Heart right ventricle (tissue), 16 donors: Measurements from ENCODE around the gene HAPLN3. TPM values are rescaled to one million over a fixed set of nuclear protein-coding genes. Genes with fewer than 3 reads are reported as not detected.

ENCODE experiments used
- ATAC-seq, 8 donors: fragments of 200-7000 bp; cut with Tn5 transposase; one replicate each; pipeline ENCODE4 v1.9.1; 2020; ENCODE audit warnings: mild to moderate bottlenecking in 8 of 8, moderate library complexity in 8 of 8, moderate number of reproducible peaks in 1 of 8
- DNase-seq, 2 donors: peaks; one replicate each; pipeline ENCODE4 v3.0.0-alpha.2; 2020
- H3K27ac ChIP-seq, 10 donors: fragments of 200-600 bp; sonication (generic) in 2 of 10; one replicate each; pipeline versions ENCODE4 v1.5.0 to v1.8.0; 2020 to 2022; ENCODE audit warnings: mild to moderate bottlenecking in 3 of 10
- H3K27me3 ChIP-seq, 7 donors: fragments of 200-600 bp; one replicate each; pipeline ENCODE4 v1.8.0; 2021 to 2022; ENCODE audit warnings: mild to moderate bottlenecking in 2 of 7
- H3K36me3 ChIP-seq, 9 donors: fragments of 200-600 bp; sonication (generic) in 1 of 9; one replicate each; pipeline versions ENCODE4 v1.5.0 to v1.8.0; 2020 to 2022; ENCODE audit warnings: mild to moderate bottlenecking in 2 of 9
- H3K4me1 ChIP-seq, 9 donors: fragments of 200-600 bp; sonication (generic) in 1 of 9; one replicate each; pipeline versions ENCODE4 v1.5.0 to v1.8.0; 2020 to 2022; ENCODE audit warnings: mild to moderate bottlenecking in 4 of 9
- H3K4me3 ChIP-seq, 10 donors: fragments of 200-600 bp; sonication (generic) in 2 of 10; one replicate each; pipeline versions ENCODE4 v1.5.0 to v1.8.0; 2020 to 2022; ENCODE audit warnings: mild to moderate bottlenecking in 7 of 10, moderate library complexity in 2 of 10
- H3K9me3 ChIP-seq, 11 donors: fragments of 200-600 bp in 10 of 11; sonication (generic) in 2 of 11; one replicate each; pipeline versions ENCODE4 v1.5.0 to v1.8.0; 2013 to 2022; ENCODE audit warnings: mild to moderate bottlenecking in 2 of 11, control low read depth in 1 of 11, moderate library complexity in 1 of 11
- WGBS, 2 donors: extraction: QIAGEN DNeasy Blood & Tissue Kit; methylation state at CpG; one replicate each; pipeline ENCODE4 v1.1.7; 2013; ENCODE audit warnings: inconsistent platforms in 1 of 2; 5-methylcytosine and 5-hydroxymethylcytosine counted together
- intact Hi-C, 10 donors: fragments of 100-400 bp; cut with DNase I; formaldehyde crosslinking; loops; one replicate each; pipeline versions ENCODE4 v1.11.1 to v1.14.2; 2022
- polyA plus RNA-seq, 2 donors: library from polyadenylated mRNA; stranded (reverse); fragments of 200-250 nt; gene quantifications; one replicate each; pipeline ENCODE4 v1.2.3, GENCODE V29; 2013
- total RNA-seq, 10 donors: library from RNA; stranded (reverse); fragmentation: NEBNext Ultra II Directional in 3 of 10; extraction: Animal tissue kit (Norgen Biotek cat#: 25700) in 3 of 10; gene quantifications; one replicate each; pipeline versions ENCODE4 v1.2.1 to v1.2.4, GENCODE V29; 2021 to 2023
- TF ChIP-seq, protein P1 (sequence below), 9 donors: fragments of 200-600 bp; sonication (generic) in 2 of 9; IDR thresholded peaks; one replicate each; pipeline versions ENCODE4 v1.5.0 to v1.8.0; 2021 to 2022; ENCODE audit warnings: antibody characterized with exemption in 9 of 9, mild to moderate bottlenecking in 5 of 9, moderate library complexity in 1 of 9
- donor health status: Arrhythmogenic right ventricular cardiomyopathy.
- donor health status: ischemic (EF 13 %, LVEDD 7.1; RV severe dilation, severe dysfunction).
- donor health status: healthy with polysubstance abuse.
- donor health status: DM: no; HTN: yes; CAD: no.
- donor health status: DM: no; HTN: no; CAD: no.
- donor health status: ischemic (EF 25% LVEDD 6.9; RV normal size, moderate dysfunction).
- donor health status: ischemic (EF 25% LVEDD 5.7; RV mildly dilated, moderate dysfunction).
- donor health status: healthy.
- donor health status: DM: yes; HTN: yes; CAD: no.
- donor health status: Ischemic cardiomyopathy.
- donor health status: ischemic (EF 35%, LVEDD 5.7; RV mildly dilated, moderate dysfunction).
- donor health status: nonischemic (EF 11% LVEDD 7.7; RV severe dilation, severe dysfunction).
- donor health status: DM: yes; HTN: yes; CAD: no.
- donor health status: PGD.
- donor health status: ischemic (EF 29% LVEDD 5.4; RV normal size, mild dysfunction).
- donor health status: nonischemic (EF 23%, LVEDD 6.1; RV moderate dilation, normal function).

HAPLN3 gene
- total and polyA plus RNA-seq, 12 donors = 1.2 to 25.8 (median 3.8) TPM

DNA sequence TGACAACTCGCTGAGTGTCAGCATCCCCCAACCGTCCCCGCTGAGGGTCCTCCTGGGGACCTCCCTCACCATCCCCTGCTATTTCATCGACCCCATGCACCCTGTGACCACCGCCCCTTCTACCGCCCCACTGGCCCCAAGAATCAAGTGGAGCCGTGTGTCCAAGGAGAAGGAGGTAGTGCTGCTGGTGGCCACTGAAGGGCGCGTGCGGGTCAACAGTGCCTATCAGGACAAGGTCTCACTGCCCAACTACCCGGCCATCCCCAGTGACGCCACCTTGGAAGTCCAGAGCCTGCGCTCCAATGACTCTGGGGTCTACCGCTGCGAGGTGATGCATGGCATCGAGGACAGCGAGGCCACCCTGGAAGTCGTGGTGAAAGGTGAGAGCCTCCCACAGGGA, 56.7 kb downstream of the HAPLN3 start:
- TF ChIP-seq, protein P1, sequence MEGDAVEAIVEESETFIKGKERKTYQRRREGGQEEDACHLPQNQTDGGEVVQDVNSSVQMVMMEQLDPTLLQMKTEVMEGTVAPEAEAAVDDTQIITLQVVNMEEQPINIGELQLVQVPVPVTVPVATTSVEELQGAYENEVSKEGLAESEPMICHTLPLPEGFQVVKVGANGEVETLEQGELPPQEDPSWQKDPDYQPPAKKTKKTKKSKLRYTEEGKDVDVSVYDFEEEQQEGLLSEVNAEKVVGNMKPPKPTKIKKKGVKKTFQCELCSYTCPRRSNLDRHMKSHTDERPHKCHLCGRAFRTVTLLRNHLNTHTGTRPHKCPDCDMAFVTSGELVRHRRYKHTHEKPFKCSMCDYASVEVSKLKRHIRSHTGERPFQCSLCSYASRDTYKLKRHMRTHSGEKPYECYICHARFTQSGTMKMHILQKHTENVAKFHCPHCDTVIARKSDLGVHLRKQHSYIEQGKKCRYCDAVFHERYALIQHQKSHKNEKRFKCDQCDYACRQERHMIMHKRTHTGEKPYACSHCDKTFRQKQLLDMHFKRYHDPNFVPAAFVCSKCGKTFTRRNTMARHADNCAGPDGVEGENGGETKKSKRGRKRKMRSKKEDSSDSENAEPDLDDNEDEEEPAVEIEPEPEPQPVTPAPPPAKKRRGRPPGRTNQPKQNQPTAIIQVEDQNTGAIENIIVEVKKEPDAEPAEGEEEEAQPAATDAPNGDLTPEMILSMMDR (IDR thresholded peaks at IDR 0.05) = no peak

DNA sequence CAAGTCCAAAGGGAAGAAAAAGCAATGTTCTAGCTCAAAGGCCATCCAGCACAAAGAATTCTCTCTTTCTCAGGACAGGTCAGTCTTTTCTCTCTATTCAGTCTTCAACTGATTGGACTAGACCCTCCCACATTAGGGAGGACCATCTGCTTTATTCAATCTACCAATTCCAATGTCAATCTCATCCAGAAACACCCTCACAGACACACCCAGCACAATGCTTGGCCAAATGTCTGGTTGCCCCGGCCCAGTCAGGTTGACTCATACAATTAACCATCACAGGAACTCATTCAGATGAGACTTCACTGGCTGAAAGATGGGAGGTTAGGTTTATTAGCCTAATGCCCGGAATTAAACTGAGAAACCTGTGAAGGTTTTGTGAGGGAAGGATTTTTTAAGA, 59.7 kb downstream of the HAPLN3 start:
- intact Hi-C loops = loop anchor here in 8 of 10 donors (2.0 to 10.0 kb wide), 6 partner anchors 177 to 361 kb away; partner anchors contain the start of gene AEN (in 1 of the 8)
- TF ChIP-seq, protein P1 (IDR thresholded peaks at IDR 0.05) = no peak
- no peaks in the 10 kb centered on the region for H3K9me3 ChIP-seq
- H3K4me1 ChIP-seq = no peaks in the 10 kb centered on the region
- no peaks in the 10 kb centered on the region for H3K36me3 ChIP-seq
- no peak overlapping the region for H3K27ac ChIP-seq
- WGBS, 2 donors = 59 to 81% methylated on average over 2 of the region's 2 CpGs
- DNase-seq (no peak), ATAC-seq (no peak)
- peaks cover 0 to 10% (median 0%) of the 10 kb centered on the region in 7 donors for H3K27me3 ChIP-seq
- no peak overlapping the region for H3K4me3 ChIP-seq

More for the DNA sequence above, 56.7 kb downstream of the HAPLN3 start:
- Histone ChIP-seq H3K4me1 (no peaks in the 10 kb centered on the region), H3K4me3 (no peak overlapping the region), H3K27ac (no peak overlapping the region), H3K9me3 (no peaks in the 10 kb centered on the region), H3K27me3 (peaks cover 0 to 15% (median 0%) of the 10 kb centered on the region in 7 donors), H3K36me3 (no peaks in the 10 kb centered on the region)
- DNase-seq (no peak), ATAC-seq (no peak)
- WGBS, 2 donors = 86 to 87% methylated on average over 18 of the region's 18 CpGs
- intact Hi-C loops = loop anchor here in 4 of 10 donors (5.0 to 10.0 kb wide), 3 partner anchors 181 to 364 kb away; partner anchors contain the start of gene AEN (in 1 of the 4)

DNA sequence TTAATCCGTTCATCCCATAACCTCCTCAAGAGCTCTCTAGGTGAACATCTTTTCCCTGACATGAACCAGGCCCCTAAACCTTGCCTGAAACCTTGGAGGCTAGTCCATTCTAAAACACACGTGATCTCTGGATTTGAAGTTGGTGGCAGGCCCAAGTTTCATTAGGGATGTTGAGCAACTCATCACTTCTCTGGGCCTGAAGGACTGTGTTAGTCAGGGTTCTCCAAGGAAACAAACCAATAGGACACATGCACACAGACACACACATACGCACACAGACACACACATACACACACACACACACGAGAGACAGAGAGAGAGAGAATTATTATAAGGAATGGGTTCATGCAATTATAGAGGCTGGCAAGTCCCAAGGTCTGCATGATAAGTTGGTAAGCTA, 60.2 kb downstream of the HAPLN3 start:
- Histone ChIP-seq H3K4me1 (no peaks in the 10 kb centered on the region), H3K36me3 (no peaks in the 10 kb centered on the region), H3K27me3 (peaks cover 0 to 10% (median 0%) of the 10 kb centered on the region in 7 donors), H3K9me3 (no peaks in the 10 kb centered on the region), H3K27ac (no peak overlapping the region), H3K4me3 (no peak overlapping the region)
- DNase-seq = no peak
- TF ChIP-seq, protein P1 (IDR thresholded peaks at IDR 0.05) = no peak
- WGBS, 2 donors = 86 to 89% methylated on average over 4 of the region's 4 CpGs
- ATAC-seq = no peak
- intact Hi-C loops = loop anchor here in 8 of 10 donors (2.0 to 10.0 kb wide), 6 partner anchors 176 to 360 kb away; partner anchors contain the start of gene AEN (in 1 of the 8)

DNA sequence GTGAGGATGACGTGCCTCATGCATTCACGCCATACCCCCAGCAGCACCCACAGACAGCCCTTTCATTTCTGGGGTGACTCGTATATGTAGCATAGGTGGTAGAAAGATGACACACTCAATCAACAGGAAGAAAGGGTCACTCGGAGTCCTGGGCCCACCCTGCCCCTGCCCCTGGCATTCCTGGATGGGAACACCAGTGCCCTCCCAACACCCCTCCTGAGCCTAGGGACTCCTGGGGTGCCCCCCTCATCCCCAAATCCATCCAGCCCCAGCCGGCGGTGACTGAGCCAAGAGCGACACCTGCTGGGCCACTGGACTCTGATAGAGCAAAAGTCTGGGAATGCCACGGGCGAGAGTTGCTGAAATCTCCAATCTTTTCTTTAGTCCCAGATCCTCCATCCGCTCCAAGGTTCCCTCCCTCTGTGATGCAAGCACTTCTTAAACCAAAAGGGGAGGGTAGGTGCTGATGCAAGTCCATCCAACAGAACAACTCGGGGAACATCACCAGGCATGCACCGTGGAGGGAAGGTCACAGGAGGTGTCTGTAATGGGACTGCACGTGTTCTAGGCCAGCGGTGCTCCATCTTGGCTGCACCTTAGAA, 61.0 kb downstream of the HAPLN3 start:
- 42 to 43% methylated on average over 14 of the region's 14 CpGs for WGBS, 2 donors
- Histone ChIP-seq H3K4me1 (no peaks in the 10 kb centered on the region), H3K9me3 (no peaks in the 10 kb centered on the region), H3K36me3 (no peaks in the 10 kb centered on the region), H3K27ac (no peak overlapping the region), H3K4me3 (no peak overlapping the region), H3K27me3 (peaks cover 0 to 7% (median 0%) of the 10 kb centered on the region in 7 donors)
- TF ChIP-seq, protein P1 (IDR thresholded peaks at IDR 0.05) = peak in 8 of 9 donors; percentile 43 to 74 (median 64)
- peak; percentile 30 to 44 for DNase-seq
- intact Hi-C loops = loop anchor here (1.0 to 10.0 kb wide), 8 partner anchors 176 to 362 kb away; partner anchors contain the start of gene AEN (in 1 of the 10)
- ATAC-seq = peak; percentile 44 to 82 (median 65)
